HepG2 (cell line): ENCODE results near the gene EPHX1. TPM values are rescaled to one million over a fixed set of nuclear protein-coding genes. Genes with fewer than 3 reads are reported as not detected.

Source experiments
- ARID5B ChIP-seq: IDR thresholded peaks from 2 replicates; pipeline ENCODE4 v1.4.0; 2020; ENCODE audit warnings: mild to moderate bottlenecking, missing genetic modification reagents
- ARNT2 ChIP-seq: sonication (generic); formaldehyde crosslinking; IDR thresholded peaks from 2 replicates; pipeline ENCODE4 v1.8.0; 2022; ENCODE audit warnings: mild to moderate bottlenecking, low read depth, missing genetic modification reagents, moderate library complexity
- ATF1 ChIP-seq: IDR thresholded peaks from 2 replicates; pipeline ENCODE4 v1.6.1; 2016; ENCODE audit warnings: mild to moderate bottlenecking, control low read depth
- BHLHE40 ChIP-seq: IDR thresholded peaks from 2 replicates; pipeline ENCODE4 v1.6.1; 2011; ENCODE audit warnings: low read length, improper control_type of control experiment
- CBX1 ChIP-seq: IDR thresholded peaks from one replicate; pipeline ENCODE4 v1.6.1; 2016; ENCODE audit warnings: antibody characterized with exemption, low read depth
- CCAR2 ChIP-seq: fragments of 200-400 bp; formaldehyde crosslinking; optimal IDR thresholded peaks from 2 replicates; pipeline ENCODE3; 2018; ENCODE audit warnings: low read depth, mild to moderate bottlenecking, low read length, moderate library complexity
- CCDC6 ChIP-seq: sonication (generic); formaldehyde crosslinking; IDR thresholded peaks from 2 replicates; pipeline ENCODE4 v1.8.1; 2022; ENCODE audit warnings: mild to moderate bottlenecking, missing genetic modification reagents, moderate library complexity
- FIP1L1 ChIP-seq: fragments of 200-400 bp; formaldehyde crosslinking; IDR thresholded peaks from 2 replicates; pipeline ENCODE4 v1.6.1; 2018; ENCODE audit warnings: low read depth, mild to moderate bottlenecking, low read length, moderate library complexity, borderline replicate concordance; ENCODE audit not compliant: insufficient read depth
- HCFC1 ChIP-seq: fragments of 150-350 bp; IDR thresholded peaks from 2 replicates; pipeline ENCODE4 v1.6.1; 2014; ENCODE audit warnings: low read depth, low read length
- HDAC2 ChIP-seq: sonication (generic); formaldehyde crosslinking; IDR thresholded peaks from 2 replicates; pipeline ENCODE4 v1.4.0; 2020; ENCODE audit warnings: missing genetic modification reagents
- MAFG ChIP-seq: sonication (generic); formaldehyde crosslinking; IDR thresholded peaks from 2 replicates; pipeline ENCODE4 v1.5.1; 2020; ENCODE audit warnings: mild to moderate bottlenecking, missing genetic modification reagents
- MYC ChIP-seq: sonication (generic); formaldehyde crosslinking; IDR thresholded peaks from 2 replicates; pipeline ENCODE4 v1.9.0; 2021; ENCODE audit warnings: missing genetic modification reagents, borderline replicate concordance
- NAIF1 ChIP-seq: sonication (generic); formaldehyde crosslinking; IDR thresholded peaks from 2 replicates; pipeline ENCODE4 v1.5.0; 2020; ENCODE audit warnings: mild to moderate bottlenecking, missing genetic modification reagents, borderline replicate concordance
- NPAS2 ChIP-seq: sonication (generic); formaldehyde crosslinking; IDR thresholded peaks from 2 replicates; pipeline ENCODE4 v1.8.0; 2022; ENCODE audit warnings: mild to moderate bottlenecking, missing genetic modification reagents, borderline replicate concordance
- ONECUT2 ChIP-seq: sonication (generic); formaldehyde crosslinking; IDR thresholded peaks from 2 replicates; pipeline ENCODE4 v1.4.0; 2020; ENCODE audit warnings: missing genetic modification reagents
- REPIN1 ChIP-seq: sonication (generic); formaldehyde crosslinking; IDR thresholded peaks from 2 replicates; pipeline ENCODE4 v1.8.0; 2022; ENCODE audit warnings: missing genetic modification reagents, low read depth, mild to moderate bottlenecking, borderline replicate concordance
- SOX13 ChIP-seq, 3 experiments: fragments of 450-650 bp in 1 of 3; sonication (generic) in 1 of 3; formaldehyde crosslinking in 1 of 3; IDR thresholded peaks in 2 of 3; conservative IDR thresholded peaks in 1 of 3; 2 replicates each; pipeline versions ENCODE4 v1.5.0 to v1.6.1; 2016 to 2020; ENCODE audit warnings: antibody characterized with exemption in 1 of 3, mild to moderate bottlenecking in 1 of 3, missing compliant biosample characterization in 1 of 3, missing genetic modification reagents in 1 of 3, moderate library complexity in 1 of 3
- TEAD3 ChIP-seq: optimal IDR thresholded peaks from 2 replicates; pipeline ENCODE3; 2016; ENCODE audit warnings: borderline replicate concordance
- ZBTB7B ChIP-seq: sonication (generic); formaldehyde crosslinking; IDR thresholded peaks from 2 replicates; pipeline ENCODE4 v1.4.0; 2020; ENCODE audit warnings: missing genetic modification reagents
- ZFP62 ChIP-seq: sonication (generic); formaldehyde crosslinking; IDR thresholded peaks from 2 replicates; pipeline ENCODE4 v1.4.0; 2020; ENCODE audit warnings: missing genetic modification reagents
- ZNF232 ChIP-seq: sonication (generic); formaldehyde crosslinking; IDR thresholded peaks from 2 replicates; pipeline ENCODE4 v1.4.0; 2020; ENCODE audit warnings: missing genetic modification reagents, borderline replicate concordance
- ZNF317 ChIP-seq: sonication (generic); formaldehyde crosslinking; IDR thresholded peaks from 2 replicates; pipeline ENCODE4 v1.5.0; 2020; ENCODE audit warnings: mild to moderate bottlenecking, missing genetic modification reagents
- ZNF484 ChIP-seq: sonication (generic); formaldehyde crosslinking; IDR thresholded peaks from 2 replicates; pipeline ENCODE4 v1.5.1; 2020; ENCODE audit warnings: mild to moderate bottlenecking, low read depth, missing genetic modification reagents, borderline replicate concordance
- ZNF501 ChIP-seq: sonication (generic); formaldehyde crosslinking; IDR thresholded peaks from 2 replicates; pipeline ENCODE4 v1.5.1; 2020; ENCODE audit warnings: mild to moderate bottlenecking, moderate library complexity, missing genetic modification reagents
- ZNF570 ChIP-seq: sonication (generic); formaldehyde crosslinking; IDR thresholded peaks from 2 replicates; pipeline ENCODE4 v1.4.0; 2020; ENCODE audit warnings: mild to moderate bottlenecking, missing genetic modification reagents, borderline replicate concordance
- ZNF75D ChIP-seq: sonication (generic); formaldehyde crosslinking; IDR thresholded peaks from 2 replicates; pipeline ENCODE4 v1.8.1; 2023; ENCODE audit warnings: missing genetic modification reagents, mild to moderate bottlenecking, borderline replicate concordance
- ZNF816 ChIP-seq: sonication (generic); formaldehyde crosslinking; IDR thresholded peaks from 2 replicates; pipeline ENCODE4 v1.8.0; 2022; ENCODE audit warnings: missing genetic modification reagents, mild to moderate bottlenecking, borderline replicate concordance
- ZSCAN12 ChIP-seq: sonication (generic); formaldehyde crosslinking; IDR thresholded peaks from 2 replicates; pipeline ENCODE4 v1.9.0; 2021; ENCODE audit warnings: mild to moderate bottlenecking, missing genetic modification reagents
- polyA plus RNA-seq, 8 experiments: library from polyadenylated mRNA; depleted of rRNA in 3 of 8; stranded (reverse) in 7 of 8; unstranded in 1 of 8; fragments of >200 nt; fragmentation: Illumina TruSeq in 4 of 8; extraction: Trizol in 4 of 8; gene quantifications; 2 replicates each; pipeline versions ENCODE4 v1.2.1 to v1.2.3, GENCODE V29; 2011 to 2016; ENCODE audit warnings: low read depth in 4 of 8, missing spikeins in 1 of 8, mixed read lengths in 1 of 8; ENCODE audit not compliant: insufficient read depth in 1 of 8
- total RNA-seq, 5 experiments: library from RNA; depleted of rRNA; stranded (reverse); fragments of >200 nt; fragmentation: Illumina TruSeq; extraction: Trizol; gene quantifications; 2 replicates each; pipeline ENCODE4 v1.2.3, GENCODE V29; 2016; ENCODE audit warnings: low read depth in 1 of 5

The EPHX1 gene
- total and polyA plus RNA-seq, 2 of the 13 experiments (the other 11 are each of a cell fraction or from before 2014, with no cell fraction given), result 27.7 to 36.5 TPM

- no peak for TF ChIP-seq SOX13 (IDR thresholded peaks at IDR 0.05)
- no peak for TF ChIP-seq SOX13 (CRISPR knock-in tag; conservative IDR thresholded peaks at IDR 0.05 in 1 of 2, IDR thresholded peaks at IDR 0.05 in 1 of 2)
- no peak; the same call in 1 of the 2 replicates for TF ChIP-seq MYC (CRISPR knock-in tag)
- no peak for TF ChIP-seq CBX1
- TF ChIP-seq ZNF501 (CRISPR knock-in tag), result 0 out of 2 replicates have a peak, but pooled peaks have one; percentile 46
- TF ChIP-seq CCAR2, result no peak
- no peak for TF ChIP-seq ZSCAN12 (CRISPR knock-in tag)
- no peak for TF ChIP-seq REPIN1 (CRISPR knock-in tag)
- TF ChIP-seq ZFP62 (CRISPR knock-in tag), result no peak
- no peak for TF ChIP-seq ZNF232
- TF ChIP-seq HDAC2 (CRISPR knock-in tag), result no peak
- TF ChIP-seq TEAD3, result no peak
- no peak for TF ChIP-seq HCFC1
- no peak for TF ChIP-seq ATF1 (CRISPR knock-in tag)
- TF ChIP-seq ZBTB7B (CRISPR knock-in tag), result peak; percentile 40
- no peak for TF ChIP-seq CCDC6 (CRISPR knock-in tag)
- TF ChIP-seq FIP1L1, result no peak
- TF ChIP-seq BHLHE40, result no peak
- TF ChIP-seq MAFG (CRISPR knock-in tag), result no peak
- TF ChIP-seq ZNF570 (CRISPR knock-in tag), result no peak
- 0 out of 2 replicates have a peak, but pooled peaks have one; percentile 0 for TF ChIP-seq ZNF317 (CRISPR knock-in tag)
- TF ChIP-seq ONECUT2 (CRISPR knock-in tag), result no peak
- TF ChIP-seq ARNT2 (CRISPR knock-in tag), result no peak
- no peak; the same call in 1 of the 2 replicates for TF ChIP-seq ARID5B (CRISPR knock-in tag)
- peak; percentile 12; the same call in 1 of the 2 replicates for TF ChIP-seq NAIF1
- no peak for TF ChIP-seq ZNF75D (CRISPR knock-in tag)
- no peak for TF ChIP-seq ZNF484
- TF ChIP-seq NPAS2 (CRISPR knock-in tag), result no peak
- TF ChIP-seq ZNF816 (CRISPR knock-in tag), result peak; percentile 53; the same call in 1 of the 2 replicates
Measured at GRCh38 chr1:225882694-225883615, 73.0 kb downstream of the EPHX1 start (continued).
